Measurements from ENCODE around the gene MAN2B1.

Gene MAN2B1

GRCh38 chr19:12617646-12618045 is 48.9 kb downstream of the MAN2B1 start:
- DNase-seq (ENCODE audit: low read depth) = no peak

GRCh38 chr19:12611361-12611699 is 55.2 kb downstream of the MAN2B1 start:
- DNase-seq (ENCODE audit: low read depth) = no peak

GRCh38 chr19:12610540-12611360 is 55.8 kb downstream of the MAN2B1 start, which contains the start of the genes ZNF490 and ZNF791:
ZNF490 (minus strand) TSS chr19:12610813; CDS start chr19:12610680, 133 bp downstream.
ZNF791 (plus strand) TSS chr19:12610920; CDS start chr19:12611080, 160 bp downstream.
- peak; percentile 93 for DNase-seq (ENCODE audit: low read depth)

- DNase-seq (ENCODE audit: low read depth) = no peak
These were observed 58.9 kb downstream of the MAN2B1 start for GRCh38 chr19:12607631-12608030.

GRCh38 chr19:12606796-12607195 is 59.7 kb downstream of the MAN2B1 start:
- no peak for DNase-seq (ENCODE audit: low read depth)

GRCh38 chr19:12603714-12604113 is 62.8 kb downstream of the MAN2B1 start:
- DNase-seq (ENCODE audit: low read depth) = peak; percentile 18

- DNase-seq (ENCODE audit: low read depth) = no peak
These were observed 68.9 kb downstream of the MAN2B1 start for GRCh38 chr19:12597594-12597993.

- DNase-seq (ENCODE audit: low read depth) = no peak
These were observed 69.5 kb downstream of the MAN2B1 start for GRCh38 chr19:12596927-12597548.
